Gastrocnemius medialis (tissue), 4 donors: ENCODE results near the gene CDKAL1. TPM values are rescaled to one million over a fixed set of nuclear protein-coding genes. Genes with fewer than 3 reads are reported as not detected.

Experiments used
- ATAC-seq, 2 donors: fragments of 150-250 bp; one replicate each; pipeline ENCODE4 v1.9.1; 2016
- DNase-seq, 2 donors: peaks; one replicate each; pipeline ENCODE4 v3.0.0-alpha.2; 2019
- H3K27ac ChIP-seq, 4 donors: fragments of 200-600 bp; sonication (generic); 1 replicate in 1 of 4; 2 replicates in 3 of 4; pipeline ENCODE4 v1.5.1; 2016 to 2018; ENCODE audit warnings: mild to moderate bottlenecking in 2 of 4, moderate library complexity in 1 of 4
- H3K27me3 ChIP-seq, 3 donors: fragments of 200-600 bp; sonication (generic) in 2 of 3; 1 replicate in 1 of 3; 2 replicates in 2 of 3; pipeline versions ENCODE4 v1.5.1 to v1.6.0; 2016 to 2019; ENCODE audit warnings: mild to moderate bottlenecking in 1 of 3, moderate library complexity in 1 of 3
- H3K36me3 ChIP-seq, 2 donors: fragments of 200-600 bp; sonication (generic) in 1 of 2; one replicate each; pipeline ENCODE4 v1.5.1; 2017 to 2018
- H3K4me1 ChIP-seq, 2 donors: fragments of 200-600 bp; sonication (generic) in 1 of 2; one replicate each; pipeline ENCODE4 v1.5.1; 2016 to 2017; ENCODE audit warnings: mild to moderate bottlenecking in 2 of 2
- H3K4me3 ChIP-seq, 4 donors: fragments of 200-600 bp; sonication (generic) in 3 of 4; 1 replicate in 1 of 4; 2 replicates in 3 of 4; pipeline ENCODE4 v1.5.1; 2016 to 2019; ENCODE audit warnings: mild to moderate bottlenecking in 2 of 4
- H3K9me3 ChIP-seq, 3 donors: fragments of 200-600 bp; sonication (generic) in 2 of 3; 1 replicate in 1 of 3; 2 replicates in 2 of 3; pipeline ENCODE4 v1.5.1; 2016 to 2019
- POLR2A ChIP-seq, 2 donors: fragments of 450-650 bp; IDR thresholded peaks; one replicate each; pipeline ENCODE4 v1.6.1; 2017; ENCODE audit warnings: antibody characterized with exemption in 2 of 2, mild to moderate bottlenecking in 2 of 2, moderate library complexity in 2 of 2
- in situ Hi-C, 4 donors: fragments of 200-750 bp; cut with MboI; loops; one replicate each; pipeline versions ENCODE4 v1.15.0 to v1.8.0; 2017; ENCODE audit warnings: low sequenced_read_pairs in 4 of 4
- intact Hi-C: fragments of 100-400 bp; cut with DNase I; formaldehyde crosslinking; loops from one replicate; pipeline ENCODE4 v1.15.1; 2023; ENCODE audit warnings: low total_unique reads
- total RNA-seq, 4 donors: library from RNA; depleted of rRNA; stranded (reverse); fragments of >200 nt; gene quantifications; one replicate each; pipeline versions ENCODE4 v1.1.0 to v1.2.3, GENCODE V29; 2016
- TF ChIP-seq, protein P1 (sequence below), 5 experiments: fragments of 450-650 bp in 3 of 5; fragments of 200-600 bp in 2 of 5; sonication (generic) in 2 of 5; IDR thresholded peaks in 4 of 5; conservative IDR thresholded peaks in 1 of 5; 1 replicate in 4 of 5; 2 replicates in 1 of 5; pipeline ENCODE4 v1.5.1; 2016 to 2019; ENCODE audit warnings: antibody characterized with exemption in 5 of 5, mild to moderate bottlenecking in 3 of 5, moderate library complexity in 3 of 5

CDKAL1 gene
- total RNA-seq, 4 donors from 2014 or later, result 9.6 to 17.0 (median 11.4) TPM

DNA sequence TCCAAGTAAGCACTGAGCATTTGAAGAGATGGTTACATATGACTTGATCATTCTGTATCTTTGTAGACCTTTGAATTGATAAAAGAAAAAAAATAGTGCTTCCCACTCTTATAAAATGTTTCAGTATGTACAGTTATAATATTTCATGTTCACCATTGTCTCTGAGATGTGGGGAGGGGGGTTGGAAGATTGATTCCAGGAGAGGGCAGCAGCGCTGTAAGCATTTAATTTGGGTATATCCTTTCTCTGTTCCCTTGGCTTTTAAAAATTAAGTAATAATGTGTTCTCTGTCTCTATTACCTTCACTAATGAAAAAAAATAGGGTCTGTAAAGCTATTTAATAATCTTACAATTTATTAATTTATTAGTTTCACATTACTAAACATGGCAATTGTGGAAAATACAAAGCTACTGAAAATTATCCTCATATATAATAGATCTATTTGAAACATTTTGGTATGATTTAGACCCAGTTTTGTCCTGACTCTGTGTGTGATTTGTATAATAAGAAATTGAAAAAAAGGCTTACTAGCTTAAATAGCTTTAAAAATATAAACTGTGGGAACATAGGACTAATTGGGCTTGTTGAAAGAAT lies 341.2 kb downstream of the CDKAL1 start:
- DNase-seq (no peak), ATAC-seq (no peak)
- in situ Hi-C loops (no loop called here), intact Hi-C loops (loop anchor here (5.0 kb wide), 1 partner anchor 712 kb away; no protein-coding TSS in a partner anchor)
- H3K27me3 ChIP-seq, result no peaks in the 10 kb centered on the region
- H3K4me1 ChIP-seq, result no peaks in the 10 kb centered on the region
- no peaks in the 10 kb centered on the region for H3K36me3 ChIP-seq
- TF ChIP-seq, protein P1, sequence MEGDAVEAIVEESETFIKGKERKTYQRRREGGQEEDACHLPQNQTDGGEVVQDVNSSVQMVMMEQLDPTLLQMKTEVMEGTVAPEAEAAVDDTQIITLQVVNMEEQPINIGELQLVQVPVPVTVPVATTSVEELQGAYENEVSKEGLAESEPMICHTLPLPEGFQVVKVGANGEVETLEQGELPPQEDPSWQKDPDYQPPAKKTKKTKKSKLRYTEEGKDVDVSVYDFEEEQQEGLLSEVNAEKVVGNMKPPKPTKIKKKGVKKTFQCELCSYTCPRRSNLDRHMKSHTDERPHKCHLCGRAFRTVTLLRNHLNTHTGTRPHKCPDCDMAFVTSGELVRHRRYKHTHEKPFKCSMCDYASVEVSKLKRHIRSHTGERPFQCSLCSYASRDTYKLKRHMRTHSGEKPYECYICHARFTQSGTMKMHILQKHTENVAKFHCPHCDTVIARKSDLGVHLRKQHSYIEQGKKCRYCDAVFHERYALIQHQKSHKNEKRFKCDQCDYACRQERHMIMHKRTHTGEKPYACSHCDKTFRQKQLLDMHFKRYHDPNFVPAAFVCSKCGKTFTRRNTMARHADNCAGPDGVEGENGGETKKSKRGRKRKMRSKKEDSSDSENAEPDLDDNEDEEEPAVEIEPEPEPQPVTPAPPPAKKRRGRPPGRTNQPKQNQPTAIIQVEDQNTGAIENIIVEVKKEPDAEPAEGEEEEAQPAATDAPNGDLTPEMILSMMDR (IDR thresholded peaks at IDR 0.05 in 4 of 5, conservative IDR thresholded peaks at IDR 0.05 in 1 of 5), result no peak
- TF ChIP-seq POLR2A (IDR thresholded peaks at IDR 0.05), result no peak
- no peaks in the 10 kb centered on the region for H3K9me3 ChIP-seq
- no peak overlapping the region for H3K4me3 ChIP-seq
- no peak overlapping the region for H3K27ac ChIP-seq

DNA sequence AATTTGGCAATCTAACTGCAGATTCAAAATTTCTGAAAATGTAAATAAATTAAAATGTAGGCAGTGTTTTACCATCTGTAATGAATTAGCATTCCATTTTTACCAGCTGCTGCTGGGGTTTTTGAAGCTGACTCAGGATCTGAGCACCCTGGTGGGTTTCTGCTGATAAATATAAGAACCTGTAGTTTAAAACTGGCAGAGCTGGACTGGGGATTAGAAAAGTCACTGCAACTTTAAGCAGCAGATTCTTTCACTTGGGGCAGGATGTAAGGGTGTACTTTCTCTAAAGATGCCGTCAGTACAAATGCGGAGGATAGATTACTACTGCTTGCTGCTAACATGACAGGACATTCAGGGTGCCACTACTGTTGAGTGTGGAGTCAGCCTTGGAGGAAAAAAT lies 341.8 kb downstream of the CDKAL1 start:
- intact Hi-C loops (loop anchor here (5.0 kb wide), 1 partner anchor 711 kb away; no protein-coding TSS in a partner anchor), in situ Hi-C loops (no loop called here)
- H3K27ac ChIP-seq, result no peak overlapping the region
- TF ChIP-seq, protein P1 (IDR thresholded peaks at IDR 0.05 in 4 of 5, conservative IDR thresholded peaks at IDR 0.05 in 1 of 5), result no peak
- no peak for TF ChIP-seq POLR2A (IDR thresholded peaks at IDR 0.05)
- H3K4me3 ChIP-seq, result no peak overlapping the region
- DNase-seq, result no peak
- no peaks in the 10 kb centered on the region for H3K27me3 ChIP-seq
- no peaks in the 10 kb centered on the region for H3K4me1 ChIP-seq
- H3K9me3 ChIP-seq, result no peaks in the 10 kb centered on the region
- no peak for ATAC-seq
- no peaks in the 10 kb centered on the region for H3K36me3 ChIP-seq

DNA sequence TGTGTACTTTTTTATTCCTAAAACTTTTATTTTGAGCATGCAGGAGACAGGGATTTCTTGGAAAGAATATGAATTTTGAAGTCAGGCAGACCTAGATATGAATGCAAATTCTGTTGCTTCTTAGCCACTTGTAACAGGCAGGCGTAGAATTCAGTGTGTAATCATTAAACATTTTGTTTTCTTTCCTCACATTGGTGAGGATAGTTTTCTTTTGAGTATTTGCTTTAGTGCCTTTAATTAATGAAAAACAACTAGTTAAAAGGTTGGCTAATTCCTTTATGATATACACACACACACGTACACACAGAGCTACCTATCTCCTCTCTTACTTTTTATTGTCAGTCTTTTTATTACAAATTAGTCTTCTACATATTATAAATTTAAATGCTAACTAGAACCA lies 342.3 kb downstream of the CDKAL1 start:
- ATAC-seq, result no peak
- in situ Hi-C loops, result no loop called here

DNA sequence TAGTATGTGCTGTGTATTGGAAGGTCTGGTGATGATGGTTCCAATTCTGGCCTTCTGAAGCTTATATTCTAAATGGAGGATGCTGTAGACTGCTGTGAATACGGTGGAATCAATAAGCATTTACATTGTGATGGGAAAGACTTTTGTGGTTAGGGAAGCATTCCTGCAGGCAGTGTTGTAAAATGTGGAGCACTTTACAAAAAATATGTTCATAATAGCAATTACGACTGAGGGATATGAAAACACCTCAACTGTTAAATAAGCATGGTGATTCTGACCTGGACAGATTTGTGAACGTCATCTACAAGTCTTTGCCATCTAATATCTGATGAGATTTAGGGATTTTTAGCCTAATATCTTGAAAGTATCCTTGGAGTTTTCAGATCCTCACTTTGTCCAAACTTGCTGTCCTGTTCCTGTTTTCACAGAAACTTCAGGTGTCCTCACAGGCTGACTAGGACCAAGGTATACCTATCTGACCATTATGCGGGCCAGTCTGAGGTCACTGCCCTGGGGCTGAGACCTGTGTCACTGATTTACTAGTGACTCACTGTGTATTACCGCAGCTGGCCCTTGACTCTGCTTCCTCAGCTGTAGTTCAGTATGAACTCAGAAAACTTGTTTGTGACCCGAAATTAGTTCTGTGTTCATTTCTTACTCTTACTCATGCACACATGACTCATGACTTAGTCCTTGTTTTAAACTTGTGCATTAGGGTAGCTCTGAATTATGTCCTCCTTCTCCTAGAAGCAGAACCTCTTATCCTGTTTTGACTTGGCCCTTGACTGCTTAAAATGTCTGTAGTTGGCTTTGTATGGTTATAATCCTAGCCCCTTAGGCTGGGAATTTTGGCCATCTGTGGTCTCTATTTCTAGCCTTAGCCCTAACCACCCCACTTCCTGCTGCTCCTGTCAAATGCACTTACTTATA lies 343.0 kb downstream of the CDKAL1 start:
- no peaks in the 10 kb centered on the region for H3K36me3 ChIP-seq
- H3K4me1 ChIP-seq, result no peaks in the 10 kb centered on the region
- peak overlapping the region in 1 of 4 donors; percentile 33 for H3K27ac ChIP-seq
- intact Hi-C loops, result loop anchor here (5.0 kb wide), 1 partner anchor 710 kb away; no protein-coding TSS in a partner anchor
- in situ Hi-C loops, result no loop called here
- H3K9me3 ChIP-seq, result no peaks in the 10 kb centered on the region
- H3K27me3 ChIP-seq, result no peaks in the 10 kb centered on the region
- DNase-seq (peak; percentile 15 to 37), ATAC-seq (peak; percentile 77 to 79)
- TF ChIP-seq POLR2A (IDR thresholded peaks at IDR 0.05), result no peak
- TF ChIP-seq, protein P1 (IDR thresholded peaks at IDR 0.05 in 4 of 5, conservative IDR thresholded peaks at IDR 0.05 in 1 of 5), result no peak
- H3K4me3 ChIP-seq, result no peak overlapping the region

More for the DNA sequence above, 342.3 kb downstream of the CDKAL1 start:
- H3K27me3 ChIP-seq, result no peaks in the 10 kb centered on the region
- H3K9me3 ChIP-seq, result no peaks in the 10 kb centered on the region
- intact Hi-C loops, result loop anchor here (5.0 kb wide), 1 partner anchor 711 kb away; no protein-coding TSS in a partner anchor
- TF ChIP-seq POLR2A (IDR thresholded peaks at IDR 0.05), result no peak
- TF ChIP-seq, protein P1 (IDR thresholded peaks at IDR 0.05 in 4 of 5, conservative IDR thresholded peaks at IDR 0.05 in 1 of 5), result no peak
- no peaks in the 10 kb centered on the region for H3K4me1 ChIP-seq
- no peaks in the 10 kb centered on the region for H3K36me3 ChIP-seq
- no peak for DNase-seq
- H3K27ac ChIP-seq, result no peak overlapping the region
- H3K4me3 ChIP-seq, result no peak overlapping the region
